Medulla oblongata (tissue), 1 donor: ENCODE measurements around the gene HOXA3.

Source experiments
- DNase-seq: peaks from one replicate; pipeline ENCODE4 v3.0.0-alpha.2; 2015; ENCODE audit errors: extremely low spot score

The HOXA3 gene

DNA sequence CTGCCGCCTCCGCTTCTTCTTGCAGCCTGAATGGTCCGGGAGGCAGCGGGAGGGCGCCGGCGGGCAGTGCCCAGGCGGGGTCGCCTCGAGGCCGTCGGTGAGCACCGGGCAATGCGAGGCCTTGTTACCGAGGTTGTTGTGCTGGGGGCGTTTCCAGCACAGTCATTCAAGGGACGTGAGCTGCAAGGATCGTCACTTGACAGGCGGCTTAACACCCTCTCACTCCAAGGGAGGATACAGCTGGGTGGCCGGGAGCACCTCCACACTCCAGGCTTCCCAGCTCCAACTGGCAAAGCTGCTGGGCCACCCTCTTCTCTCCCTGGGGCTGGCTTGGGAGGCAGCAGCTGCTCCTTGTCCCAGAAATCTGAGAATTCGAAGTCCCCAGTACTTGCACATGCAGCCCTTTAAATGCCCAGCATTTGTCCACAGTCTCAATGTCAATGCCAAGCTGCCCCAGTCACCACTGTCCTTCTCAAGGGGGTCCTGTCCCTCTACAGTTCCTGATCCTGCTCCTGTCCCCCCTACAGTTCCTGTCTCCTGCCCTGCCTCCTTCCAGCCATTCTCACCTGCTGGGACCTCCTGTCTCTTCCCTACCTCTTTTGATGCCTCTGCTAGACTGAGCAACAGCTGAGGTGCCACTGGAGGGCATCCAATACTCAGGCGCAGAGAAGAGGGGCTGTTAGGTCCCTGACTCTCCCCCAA lies 37.1 kb upstream of the HOXA3 start:
- DNase-seq: no peak

DNA sequence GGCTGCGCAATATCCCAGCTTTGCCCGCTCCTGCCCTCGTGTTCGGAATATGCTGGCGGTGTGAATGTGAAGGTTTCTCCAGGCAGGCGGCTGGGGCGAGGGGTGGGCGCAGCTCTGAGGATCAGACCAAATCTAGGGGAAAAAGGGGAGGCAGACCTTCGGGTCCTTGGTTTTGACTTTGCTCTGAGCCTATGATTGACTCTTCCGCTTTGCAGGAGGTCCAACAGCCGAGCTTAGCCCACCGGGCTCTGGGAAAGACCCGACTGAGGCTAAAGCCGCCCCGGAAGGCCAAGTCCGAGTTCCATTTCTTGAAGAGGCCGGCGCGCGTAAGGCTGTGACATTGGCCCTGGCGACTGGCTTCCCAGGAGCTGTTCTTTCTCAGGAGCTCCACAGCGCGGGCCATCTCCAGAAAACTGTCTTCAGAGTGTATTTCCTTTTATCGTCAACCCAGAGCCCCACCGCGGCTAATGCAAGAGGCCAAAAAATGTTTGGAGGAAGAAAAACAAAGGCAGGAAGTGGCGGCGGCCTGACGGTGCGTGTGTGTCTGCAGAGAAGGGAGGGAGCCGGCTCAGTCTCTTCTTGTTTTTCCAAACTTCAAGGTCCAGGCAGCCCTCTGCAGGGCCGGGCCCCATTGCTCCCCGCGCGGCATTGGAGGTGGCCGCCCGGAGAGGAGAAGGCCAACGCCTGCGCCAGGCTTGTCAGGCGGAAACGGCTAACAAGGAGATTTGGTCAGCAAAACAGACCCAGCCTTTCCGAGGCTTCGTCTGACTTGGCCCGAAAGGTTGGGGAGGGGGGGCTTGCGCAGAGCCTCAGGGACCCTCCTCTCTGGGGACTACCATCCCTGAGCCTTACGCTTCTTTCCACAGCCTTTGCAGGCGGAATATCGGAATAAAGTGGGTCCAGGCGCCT lies 36.3 kb upstream of the HOXA3 start:
- no peak for DNase-seq

DNA sequence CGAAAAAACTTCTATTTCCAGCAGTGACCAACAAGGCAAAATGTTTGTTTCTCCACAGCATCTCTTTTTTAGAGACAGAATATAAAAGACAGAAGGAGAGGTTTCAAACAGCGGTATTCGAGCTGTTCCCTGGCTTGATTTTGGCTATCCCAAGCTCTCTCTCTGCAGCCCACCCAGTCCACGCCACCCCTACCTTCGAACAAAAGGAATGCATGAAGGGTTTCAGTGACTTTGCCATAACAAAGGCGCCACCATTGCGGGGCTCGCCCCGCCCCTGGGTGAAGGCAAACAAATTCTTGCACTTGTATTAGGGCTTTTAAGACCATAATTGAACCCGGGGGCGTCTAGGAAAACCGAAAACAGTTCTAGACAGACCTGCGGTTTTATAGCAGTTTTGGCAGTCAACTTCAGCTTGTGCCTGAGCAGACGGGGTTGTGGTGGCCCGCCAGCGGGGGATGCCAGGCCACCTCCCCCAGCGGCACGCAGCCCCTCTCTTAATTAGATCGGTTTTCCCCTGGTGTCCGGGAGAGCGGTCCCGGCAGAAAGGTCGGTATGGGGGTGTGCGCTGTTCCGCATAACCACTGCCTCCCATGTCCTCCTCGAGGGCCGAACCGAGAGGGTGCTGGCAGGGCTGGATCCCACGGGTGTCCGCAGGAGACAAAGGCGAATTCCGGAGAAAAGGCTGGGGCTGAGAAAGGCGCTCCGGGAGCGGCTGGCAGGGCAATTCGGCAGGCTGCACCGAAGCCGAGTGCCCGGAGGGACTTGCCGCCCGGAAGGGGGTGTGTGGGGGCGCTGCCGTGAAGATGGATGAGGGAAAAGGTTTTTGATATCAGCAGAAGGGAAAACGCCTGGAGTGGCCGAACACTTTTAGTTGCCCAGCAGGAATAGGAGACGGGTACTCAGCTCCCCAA lies 35.3 kb upstream of the HOXA3 start:
- no peak for DNase-seq

DNA sequence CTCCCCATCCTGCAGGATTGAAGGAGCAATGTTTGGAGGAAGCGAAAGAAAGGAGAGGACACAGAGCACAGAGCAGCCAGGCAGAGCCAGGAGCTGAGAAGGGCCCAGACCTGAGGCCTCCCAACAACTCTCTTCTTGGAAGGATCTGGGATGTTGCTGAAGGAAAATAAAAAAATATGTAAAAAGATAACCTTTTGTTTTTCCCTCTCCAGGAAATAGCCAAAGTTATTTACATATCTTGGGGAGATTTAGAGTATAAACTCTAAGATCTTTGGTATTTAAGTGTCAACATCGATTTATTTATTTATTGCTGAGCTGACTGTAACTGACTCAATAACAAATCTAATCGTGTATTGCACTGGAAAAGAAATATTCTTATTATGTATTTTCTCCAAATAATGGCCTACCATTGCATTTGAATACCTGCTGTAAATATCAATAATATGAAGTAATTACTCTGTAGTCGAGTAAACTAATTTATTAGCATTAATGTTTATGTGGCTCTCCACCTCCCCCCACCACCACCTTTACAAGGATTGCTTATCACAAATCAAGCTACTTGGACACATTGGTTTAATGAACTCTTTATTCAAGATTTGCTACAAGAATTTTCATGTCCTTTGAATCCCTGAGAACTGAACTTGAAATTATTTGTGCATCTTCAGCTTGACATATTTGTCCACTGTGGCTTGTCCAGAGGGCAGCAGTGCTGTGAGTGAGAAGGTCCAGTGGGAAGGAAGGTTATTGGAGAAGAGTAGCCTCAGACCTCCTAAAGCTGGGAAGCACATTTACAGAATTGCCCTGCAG lies 34.5 kb upstream of the HOXA3 start:
- no peak for DNase-seq

DNA sequence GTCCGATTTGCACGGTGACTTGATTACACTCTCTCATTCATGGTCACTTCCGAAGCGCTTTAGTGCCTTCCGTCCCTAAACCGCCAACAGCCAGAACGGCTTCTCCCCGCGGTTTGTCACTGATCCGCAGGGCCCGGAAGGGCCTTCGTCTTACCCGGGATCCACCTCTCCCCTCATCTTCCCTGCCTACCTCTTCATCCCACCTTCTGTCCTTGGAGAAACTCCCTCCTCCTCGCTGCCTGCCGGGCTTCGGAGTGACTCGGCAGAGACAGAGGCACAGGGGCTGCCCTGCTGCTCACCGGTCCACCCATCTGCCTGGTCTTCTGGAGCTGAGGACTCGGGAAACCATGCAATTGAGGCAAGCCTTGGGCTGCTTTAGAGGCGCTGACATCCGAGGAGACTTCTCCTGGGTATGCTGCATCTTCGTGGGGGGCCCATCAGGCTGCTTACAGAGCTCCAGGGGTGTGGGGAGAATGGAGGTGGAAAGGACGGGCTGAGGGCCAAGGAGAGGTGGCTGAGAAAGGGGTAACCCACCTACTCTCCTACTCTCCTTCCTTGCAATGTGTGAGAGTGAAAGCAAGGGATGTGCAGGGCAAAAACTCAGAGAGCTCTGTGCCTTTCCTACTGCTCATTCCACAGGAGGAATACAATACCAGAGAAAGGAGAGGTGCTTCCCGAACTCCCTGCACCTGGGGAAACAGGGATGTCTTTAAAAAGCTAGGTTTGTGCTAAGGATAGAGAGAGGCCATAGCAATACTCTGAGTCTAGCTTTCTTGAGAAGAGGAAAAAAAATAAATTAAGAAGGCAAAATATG lies 33.7 kb upstream of the HOXA3 start:
- no peak for DNase-seq

DNA sequence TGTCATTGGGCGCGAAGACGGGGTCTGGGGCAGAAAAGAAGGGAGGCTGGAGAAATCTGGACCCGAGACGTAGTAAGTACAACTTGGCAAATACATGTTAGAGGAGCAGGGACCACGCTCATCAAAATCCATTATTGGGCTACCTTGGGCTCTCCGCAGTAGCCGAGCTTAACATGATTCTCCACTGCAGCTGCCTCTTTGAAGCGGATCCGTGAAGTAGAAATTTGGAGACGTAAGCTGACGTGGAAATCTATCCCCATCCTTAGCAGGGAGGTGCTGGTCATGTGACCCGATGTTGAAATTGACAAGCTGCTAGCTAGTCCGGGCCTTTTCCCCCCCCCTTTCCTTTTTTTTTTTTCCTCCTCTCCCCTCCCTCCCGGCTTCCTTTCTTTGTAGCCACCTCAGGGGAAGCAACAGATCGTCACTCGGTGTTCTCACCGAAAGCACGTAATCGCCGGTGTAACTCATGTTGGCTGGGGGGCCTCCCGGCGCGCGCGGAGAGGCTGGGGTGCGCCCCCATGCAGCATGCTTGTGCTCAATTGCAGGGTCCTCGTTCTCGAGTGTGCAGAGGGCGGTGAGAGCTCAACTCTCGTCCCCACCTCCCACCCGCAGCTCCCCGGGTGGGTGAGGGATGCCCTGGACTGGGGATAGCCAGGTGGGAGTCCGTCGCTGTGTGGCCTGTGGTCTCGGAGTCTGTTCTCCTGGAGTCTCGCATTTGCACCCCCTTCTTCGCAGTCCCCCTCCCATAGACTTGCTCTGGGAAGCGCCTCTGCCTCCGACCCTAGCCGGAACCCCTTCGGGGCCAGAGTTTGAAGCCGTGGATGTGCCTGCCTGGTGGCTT lies 32.9 kb upstream of the HOXA3 start, which contains the start of gene HOXA11:
TSS of gene HOXA11 (minus strand) at position 220 of the 841 bp plus-strand sequence. CDS start at position 132, 88 bp downstream.
- DNase-seq: no peak

DNA sequence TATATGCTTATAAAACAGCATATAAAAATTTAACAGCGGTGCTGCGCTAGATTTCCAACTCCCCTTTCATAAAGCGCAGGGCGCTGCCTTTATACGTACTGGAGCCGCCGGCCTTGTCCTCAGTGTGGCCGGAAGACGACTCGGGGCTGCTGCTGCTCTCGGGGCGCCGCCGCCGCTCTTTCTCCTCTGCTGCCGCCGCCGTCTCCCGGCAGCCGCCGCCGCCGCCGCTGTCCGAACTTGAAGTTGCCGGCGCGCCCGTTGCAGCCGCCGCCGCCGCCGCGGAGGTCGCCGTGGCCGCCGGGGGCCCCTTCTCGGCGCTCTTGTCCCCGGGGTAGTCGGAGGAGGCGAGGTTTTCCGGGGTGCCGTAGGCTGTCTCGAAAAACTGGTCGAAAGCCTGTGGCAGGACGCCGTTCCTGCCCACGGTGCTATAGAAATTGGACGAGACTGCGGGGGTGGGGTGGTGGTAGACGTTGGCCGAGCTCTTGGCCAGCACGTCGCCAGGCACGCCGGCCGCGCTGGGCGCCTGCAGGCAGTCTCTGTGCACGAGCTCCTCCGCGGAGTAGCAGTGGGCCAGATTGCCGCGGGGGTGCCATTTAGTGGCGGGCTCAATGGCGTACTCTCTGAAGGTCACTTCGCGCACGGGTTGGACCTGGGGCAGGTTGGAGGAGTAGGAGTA lies 32.1 kb upstream of the HOXA3 start:
- DNase-seq: no peak

DNA sequence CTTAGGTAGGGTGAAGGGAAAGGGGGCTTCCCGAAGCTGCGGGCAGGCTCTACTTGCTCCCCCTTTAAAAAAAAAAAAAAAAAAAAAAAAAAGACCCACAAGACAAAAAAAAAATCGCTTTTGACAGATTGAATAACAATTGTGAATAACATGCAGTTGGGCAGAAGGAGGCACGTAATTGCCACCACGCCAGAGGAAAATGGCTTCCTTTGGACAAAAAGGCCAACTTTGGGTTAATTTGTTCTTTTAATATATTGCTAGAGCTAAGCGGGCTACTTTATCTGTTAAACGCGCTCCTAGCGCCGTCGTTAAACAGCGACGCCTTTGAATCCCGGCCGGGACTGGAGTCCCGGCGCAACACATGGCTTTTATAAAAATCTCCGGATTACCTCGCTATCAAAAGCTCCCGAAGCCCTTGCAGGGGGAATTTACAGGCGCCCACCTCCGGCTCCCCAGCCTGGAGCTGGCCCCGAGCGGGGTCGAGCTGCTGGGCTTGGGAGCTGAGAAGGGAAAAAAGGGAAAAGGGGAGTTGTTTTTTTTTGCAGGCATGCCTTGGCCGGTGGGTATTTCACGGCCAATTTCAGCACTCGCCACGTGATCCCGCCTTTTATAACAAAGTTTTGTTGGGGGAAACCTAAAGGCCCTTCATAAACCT lies 31.4 kb upstream of the HOXA3 start:
- DNase-seq: no peak

DNA sequence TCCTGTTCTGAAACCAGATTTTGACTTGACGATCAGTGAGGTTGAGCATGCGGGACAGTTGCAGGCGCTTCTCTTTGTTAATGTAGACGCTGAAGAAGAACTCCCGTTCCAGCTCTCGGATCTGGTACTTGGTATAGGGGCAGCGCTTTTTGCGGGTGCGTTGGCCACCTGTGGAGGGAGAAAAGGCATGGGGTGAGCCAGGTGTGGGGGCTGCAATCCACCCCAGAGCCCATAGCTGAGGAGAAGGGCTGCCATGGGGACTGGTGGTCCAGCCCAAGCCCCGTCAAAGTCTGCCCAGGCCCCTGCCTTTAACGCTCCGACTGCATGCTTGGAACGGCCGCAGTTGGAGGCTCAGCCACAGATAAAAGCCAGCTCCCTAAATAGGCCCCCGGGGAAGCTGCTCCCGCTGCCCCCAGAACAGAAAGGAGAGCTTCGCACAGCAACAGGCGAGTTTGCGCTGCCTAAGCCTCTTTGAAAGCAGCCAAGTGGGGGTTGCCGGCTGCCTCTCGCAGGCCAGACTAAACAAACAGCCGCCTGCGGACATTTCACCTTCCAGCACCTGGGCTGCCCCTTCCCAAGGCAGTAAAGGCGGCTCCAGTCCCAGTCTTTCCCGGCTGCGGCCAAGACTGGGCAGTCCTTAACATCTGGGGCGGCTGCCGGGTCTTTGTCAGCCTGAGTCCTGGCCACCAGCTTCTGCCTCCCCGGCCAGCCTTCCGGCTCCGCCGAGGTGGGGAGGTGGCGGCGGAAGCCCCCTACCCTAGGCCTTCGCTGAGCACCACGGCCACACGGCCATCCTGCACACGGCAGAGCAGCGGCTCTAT lies 30.7 kb upstream of the HOXA3 start:
- no peak for DNase-seq

DNA sequence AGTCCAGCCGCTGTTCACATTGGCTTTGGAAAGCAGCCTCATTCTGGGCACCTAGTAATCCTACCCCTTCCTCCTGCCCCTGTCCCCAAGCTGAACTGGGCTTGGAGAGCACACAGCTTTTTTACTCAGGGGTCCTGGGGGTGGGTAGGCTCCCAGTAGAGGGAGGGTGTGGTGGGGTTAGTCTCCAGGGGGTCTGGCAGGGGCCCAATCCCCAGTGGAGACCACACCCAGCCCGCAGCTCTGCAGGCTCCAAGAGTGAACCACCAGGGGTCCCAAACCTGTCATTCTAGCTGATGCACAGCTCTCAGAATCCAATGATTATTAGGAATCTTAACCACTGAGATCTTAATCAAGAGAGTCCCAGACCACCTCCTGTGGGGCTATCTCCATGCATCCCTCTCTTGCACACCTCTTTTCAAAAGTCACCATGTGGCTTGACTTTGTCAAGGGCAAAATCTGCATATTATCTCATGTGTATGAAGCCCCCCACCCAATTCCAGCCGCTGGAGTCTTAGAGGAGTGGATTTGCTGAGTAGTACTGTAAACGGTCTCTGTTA lies 30.0 kb upstream of the HOXA3 start:
- no peak for DNase-seq

DNA sequence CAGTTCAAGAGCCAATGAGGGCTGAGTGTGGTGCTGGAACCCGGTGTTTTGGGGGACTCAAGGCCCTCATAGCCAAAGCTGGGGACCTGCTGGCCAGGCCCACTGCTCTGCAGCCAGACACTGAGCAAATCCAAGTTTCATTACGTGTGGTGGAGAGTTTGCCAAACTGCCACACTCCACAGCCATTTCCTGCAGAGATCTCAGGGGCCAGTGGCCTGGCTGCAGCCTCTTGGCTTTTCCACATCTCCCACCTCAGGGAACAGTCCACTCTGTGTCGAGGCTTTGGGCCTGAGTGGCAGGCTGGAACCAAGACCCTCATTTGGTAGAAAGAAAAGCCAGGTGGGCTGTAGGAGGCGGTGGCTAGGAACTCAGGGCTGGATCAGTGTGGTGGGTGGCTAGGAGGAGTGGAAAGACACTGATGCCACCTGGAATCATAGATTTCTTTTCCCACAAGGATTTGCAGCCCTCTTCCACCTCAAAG lies 29.5 kb upstream of the HOXA3 start:
- DNase-seq: no peak

DNA sequence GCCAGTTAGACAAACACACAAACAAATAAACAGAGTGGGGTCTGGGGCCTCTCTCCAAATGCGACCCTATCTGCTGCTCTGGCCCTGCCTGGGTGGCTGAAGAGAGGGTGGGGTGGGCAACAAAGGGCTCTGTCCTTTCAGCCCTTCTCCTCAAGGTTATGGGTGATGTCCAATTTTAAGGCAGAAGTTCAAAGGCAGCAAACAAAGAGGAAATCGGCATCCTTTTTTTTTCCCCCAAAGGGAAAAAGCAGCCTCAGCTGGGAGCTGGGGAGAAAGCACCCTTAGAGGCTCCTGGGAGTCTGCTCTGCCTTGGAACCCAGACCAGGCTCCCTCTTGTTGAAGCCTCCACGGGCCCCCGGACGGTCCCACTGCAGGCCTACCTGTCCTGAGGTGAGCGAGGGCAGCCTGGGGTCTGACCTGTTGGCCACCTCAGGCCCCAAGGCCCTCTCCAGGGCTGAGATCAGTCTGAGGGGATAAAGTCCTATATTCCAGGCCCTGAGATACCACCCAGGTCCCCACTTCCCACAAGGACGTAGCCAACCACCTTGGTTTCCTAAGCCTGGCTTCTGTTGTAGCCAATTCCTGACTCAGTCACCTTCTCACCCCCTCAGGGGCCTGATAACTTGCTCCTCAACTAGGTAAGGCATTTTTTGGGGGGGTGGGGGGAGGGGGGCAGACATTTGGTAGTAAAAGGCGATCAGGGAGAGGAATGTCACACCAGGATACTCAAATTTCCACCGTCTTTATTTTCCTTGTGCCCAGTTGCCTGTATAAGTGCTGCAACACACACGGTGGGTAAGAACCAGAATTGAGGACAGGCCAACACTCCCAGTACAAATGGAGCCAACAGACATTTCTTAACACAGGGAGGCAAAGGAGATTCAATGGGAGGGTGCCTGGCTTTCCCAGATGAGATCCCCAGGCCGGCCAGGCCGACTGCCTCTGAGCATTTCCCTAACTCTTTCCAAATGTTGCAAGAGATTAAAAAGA lies 28.3 kb upstream of the HOXA3 start:
- DNase-seq: no peak

DNA sequence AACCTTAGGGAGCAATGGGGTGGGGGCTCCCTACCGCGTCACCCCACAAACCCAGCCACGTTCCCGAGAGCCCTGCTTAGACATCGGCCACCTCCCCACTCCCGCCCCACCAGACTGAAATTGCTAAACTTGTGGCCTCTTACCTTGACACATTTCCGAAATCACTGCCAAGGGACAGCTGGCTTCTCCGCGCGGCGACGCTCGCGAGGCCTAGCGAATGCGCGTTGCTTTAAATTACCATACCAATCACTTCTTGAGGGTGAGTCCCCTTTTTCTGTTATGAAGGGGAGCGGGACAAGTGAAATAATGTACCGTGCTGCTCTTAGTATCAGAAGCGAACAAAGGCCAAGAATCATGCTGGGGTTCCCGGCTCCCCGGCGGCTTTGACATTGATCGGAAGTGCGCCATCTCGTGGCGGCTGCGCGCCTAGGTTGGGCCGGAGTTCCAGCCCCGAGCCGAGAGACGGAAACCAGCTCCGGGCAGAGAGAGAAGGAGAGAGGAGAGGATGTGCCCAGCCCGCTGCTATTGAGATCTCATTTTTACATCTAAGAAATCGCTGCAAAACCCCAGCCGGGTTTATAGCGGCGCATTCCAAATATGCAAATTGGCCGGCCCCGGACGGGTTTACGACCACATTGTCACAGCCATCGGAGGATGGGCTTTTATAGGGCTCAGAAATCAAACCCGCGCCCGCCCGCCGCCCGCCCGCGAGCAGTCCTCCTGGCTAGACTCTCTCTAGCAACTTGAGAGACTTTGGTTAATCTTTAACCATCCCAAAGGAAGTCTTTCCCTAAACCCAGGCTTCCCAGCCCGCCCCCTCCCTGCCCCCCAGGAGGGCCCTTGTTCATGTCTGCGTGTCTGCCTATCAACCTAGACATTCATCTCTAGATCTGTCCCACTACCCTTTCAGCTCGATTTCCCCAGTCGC lies 27.4 kb upstream of the HOXA3 start:
- DNase-seq: peak; percentile 61

DNA sequence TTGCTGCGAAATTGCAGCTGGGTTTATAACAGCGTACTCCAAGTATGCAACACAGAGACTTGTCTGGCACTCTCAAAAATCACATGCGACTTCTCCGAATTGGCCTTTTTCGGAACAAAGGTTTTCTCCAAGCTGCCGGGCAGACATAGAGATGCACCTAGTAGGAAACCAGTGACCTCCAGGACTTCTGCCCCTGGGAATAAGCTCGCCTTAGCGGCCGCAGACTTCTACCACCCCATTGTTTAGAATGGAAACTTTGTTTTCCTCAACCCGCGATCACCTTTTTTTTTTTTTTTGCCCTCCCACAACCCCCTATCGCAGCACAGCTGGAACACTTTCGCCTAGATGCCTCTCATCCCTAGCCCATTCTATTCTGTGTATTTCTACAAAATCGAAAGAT lies 26.6 kb upstream of the HOXA3 start:
- no peak for DNase-seq

DNA sequence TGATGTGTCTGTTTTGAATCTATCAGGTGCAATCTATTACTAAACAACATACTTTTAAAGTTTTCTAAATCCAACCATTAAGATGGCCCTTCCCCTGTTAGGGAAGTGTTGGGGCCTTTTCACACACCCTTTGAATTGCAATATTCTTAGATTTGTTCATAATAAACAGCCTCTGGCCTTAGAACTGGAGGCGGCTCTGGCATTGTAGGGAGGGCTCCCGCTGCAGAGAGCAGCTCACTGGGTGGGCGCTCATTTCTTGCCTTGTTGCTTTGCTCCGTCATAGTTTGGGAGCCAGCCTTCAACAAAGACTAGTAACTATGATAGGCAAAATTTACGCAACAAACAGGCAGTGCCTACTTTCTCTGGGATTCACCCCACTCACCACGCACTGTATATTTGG lies 26.0 kb upstream of the HOXA3 start:
- no peak for DNase-seq
